ENCODE measurements around the gene GP2.

GP2 gene

GRCh38 chr16:20263138-20263855 lies 64.0 kb downstream of the GP2 start:
- Mint-ChIP-seq H3K27me3 (no peaks in the 10 kb centered on the region), H3K4me3 (no peak overlapping the region), H3K27ac (no peak overlapping the region), H3K9me3 (peaks cover 2% of the 10 kb centered on the region), H3K36me3 (no peaks in the 10 kb centered on the region), H3K4me1 (no peaks in the 10 kb centered on the region)
- no peak for DNase-seq
- CTCF ChIA-PET = no interaction called here

- Mint-ChIP-seq H3K27ac (no peak overlapping the region), H3K4me1 (no peaks in the 10 kb centered on the region), H3K36me3 (no peaks in the 10 kb centered on the region), H3K9me3 (peaks cover 2% of the 10 kb centered on the region), H3K27me3 (no peaks in the 10 kb centered on the region), H3K4me3 (no peak overlapping the region)
- CTCF ChIA-PET = no interaction called here
- DNase-seq = no peak
These were observed 65.1 kb downstream of the GP2 start for GRCh38 chr16:20262248-20262647.

- CTCF ChIA-PET = no interaction called here
- no peaks in the 10 kb centered on the region for H3K36me3 Mint-ChIP-seq
- H3K4me1 Mint-ChIP-seq = no peaks in the 10 kb centered on the region
- H3K27me3 Mint-ChIP-seq = no peaks in the 10 kb centered on the region
- no peak for DNase-seq
- H3K4me3 Mint-ChIP-seq = no peak overlapping the region
- H3K27ac Mint-ChIP-seq = no peak overlapping the region
- H3K9me3 Mint-ChIP-seq = peaks cover 2% of the 10 kb centered on the region
These were observed 66.9 kb downstream of the GP2 start for GRCh38 chr16:20260215-20261009.

All from activated naive CD4-positive, alpha-beta T cell treated with anti-CD3 and anti-CD28 coated beads, Interleukin-2, amount 10 ng/mL, durations not matched to agents 7 days and 5 days (primary cell).